Measurements from ENCODE around the gene SDK2.

The SDK2 gene

DNA sequence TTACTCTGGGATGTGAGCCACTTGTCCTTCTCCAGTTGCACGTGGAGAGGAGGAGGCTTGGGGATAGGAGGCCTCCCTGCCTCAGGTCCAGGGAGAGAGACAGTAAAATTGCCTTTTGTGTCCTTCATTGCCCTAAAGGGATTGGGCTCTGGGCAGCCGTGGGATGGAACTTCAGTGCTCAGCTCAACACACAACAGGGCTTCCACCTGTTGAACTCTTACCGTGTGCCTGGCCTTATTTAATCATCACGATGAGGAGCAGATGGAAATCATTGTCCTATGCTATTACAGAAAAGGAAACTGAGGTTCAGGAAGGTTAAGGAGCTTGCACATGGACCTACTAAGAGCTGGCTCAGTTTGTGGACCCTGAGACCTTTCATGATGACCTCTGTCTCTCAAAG lies 240.0 kb downstream of the SDK2 start:
- no peak for DNase-seq

DNA sequence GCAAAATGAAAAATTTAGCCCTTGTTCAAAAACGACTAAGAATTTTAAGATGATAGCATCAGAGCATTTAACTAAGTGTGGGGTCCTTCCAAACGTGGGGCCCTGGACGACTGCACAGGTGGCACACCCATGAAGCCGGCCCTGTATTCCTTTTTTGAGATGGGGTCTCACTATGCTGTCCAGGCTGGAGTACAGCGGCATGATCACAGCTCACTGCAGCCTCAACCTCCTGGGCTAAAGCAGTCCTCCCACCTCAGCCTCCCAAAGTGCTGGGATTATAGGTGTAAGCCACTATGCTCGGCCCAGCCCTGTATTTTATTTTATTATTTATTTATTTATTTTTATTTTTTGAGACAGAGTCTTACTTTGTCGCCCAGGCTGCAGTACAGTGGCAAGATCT lies 241.8 kb downstream of the SDK2 start:
- no peak for DNase-seq

DNA sequence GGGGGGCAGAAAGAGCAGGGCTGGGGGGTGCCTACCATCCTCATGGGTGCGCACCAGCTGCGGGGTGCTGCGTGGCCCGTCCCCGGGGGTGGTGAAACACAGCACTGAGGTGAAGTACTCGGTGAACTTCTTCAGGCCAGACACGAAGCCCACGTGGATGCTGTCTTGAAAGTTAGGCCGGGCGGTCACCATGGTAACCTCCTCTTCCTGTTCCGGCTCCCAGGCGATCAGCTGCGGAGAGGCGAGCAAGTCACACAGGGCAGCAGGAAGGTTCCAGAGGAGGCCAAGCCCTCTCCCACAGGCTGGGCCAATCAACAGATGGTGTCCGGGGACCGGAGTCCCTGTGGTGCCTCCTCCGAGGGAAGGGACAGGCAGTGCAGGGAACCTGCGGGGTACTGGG lies 242.3 kb downstream of the SDK2 start:
- no peak for DNase-seq

DNA sequence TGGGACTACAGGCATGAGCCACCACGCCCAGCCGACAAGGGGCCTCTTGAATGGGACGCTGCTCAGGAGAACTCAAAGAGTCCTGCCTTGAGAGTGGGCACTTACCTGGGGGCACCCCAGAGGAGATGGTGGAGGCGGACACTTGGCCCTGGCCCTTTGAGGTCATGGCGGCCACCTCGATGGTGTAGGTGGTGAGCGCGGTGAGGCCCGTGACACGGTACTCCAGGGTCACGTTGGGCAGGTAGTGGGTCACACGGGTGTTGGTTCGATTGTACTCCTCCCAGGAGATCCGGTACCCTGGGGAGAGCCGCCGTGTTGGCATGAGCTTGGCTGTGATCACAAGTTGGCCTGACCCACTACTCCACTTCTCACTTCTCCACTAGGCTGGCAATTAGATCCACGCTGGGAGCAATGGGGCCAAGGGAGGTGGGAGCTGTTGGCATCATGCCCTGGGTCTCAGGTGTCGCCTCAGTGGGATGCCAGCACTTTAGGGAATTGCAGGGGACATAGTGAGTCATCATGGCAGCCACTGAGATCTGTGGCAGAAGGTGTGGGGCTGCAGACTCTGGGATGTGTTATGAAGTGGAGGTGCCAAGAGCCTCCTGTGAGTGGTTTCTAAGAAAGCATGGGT lies 243.2 kb downstream of the SDK2 start:
- DNase-seq = no peak

DNA sequence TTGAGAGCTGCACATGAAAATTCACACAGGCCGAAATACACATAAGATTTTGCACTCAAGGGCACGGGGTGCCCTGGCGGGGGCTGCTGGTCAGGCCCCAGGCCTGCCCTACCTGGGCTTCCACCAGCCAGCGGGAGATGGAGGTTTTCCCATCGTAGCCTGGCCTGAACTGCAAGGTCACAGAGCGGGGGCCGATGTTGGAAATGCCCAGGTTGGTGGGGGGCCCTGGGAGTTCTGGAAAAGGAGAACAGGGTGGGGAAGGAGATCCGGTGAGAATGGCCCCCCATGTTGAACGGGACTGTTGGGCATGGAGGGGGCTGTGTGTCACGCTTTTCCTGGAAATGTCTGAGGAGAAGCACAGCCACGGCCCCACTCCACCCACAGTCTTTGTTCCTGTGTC lies 245.2 kb downstream of the SDK2 start:
- DNase-seq = no peak

DNA sequence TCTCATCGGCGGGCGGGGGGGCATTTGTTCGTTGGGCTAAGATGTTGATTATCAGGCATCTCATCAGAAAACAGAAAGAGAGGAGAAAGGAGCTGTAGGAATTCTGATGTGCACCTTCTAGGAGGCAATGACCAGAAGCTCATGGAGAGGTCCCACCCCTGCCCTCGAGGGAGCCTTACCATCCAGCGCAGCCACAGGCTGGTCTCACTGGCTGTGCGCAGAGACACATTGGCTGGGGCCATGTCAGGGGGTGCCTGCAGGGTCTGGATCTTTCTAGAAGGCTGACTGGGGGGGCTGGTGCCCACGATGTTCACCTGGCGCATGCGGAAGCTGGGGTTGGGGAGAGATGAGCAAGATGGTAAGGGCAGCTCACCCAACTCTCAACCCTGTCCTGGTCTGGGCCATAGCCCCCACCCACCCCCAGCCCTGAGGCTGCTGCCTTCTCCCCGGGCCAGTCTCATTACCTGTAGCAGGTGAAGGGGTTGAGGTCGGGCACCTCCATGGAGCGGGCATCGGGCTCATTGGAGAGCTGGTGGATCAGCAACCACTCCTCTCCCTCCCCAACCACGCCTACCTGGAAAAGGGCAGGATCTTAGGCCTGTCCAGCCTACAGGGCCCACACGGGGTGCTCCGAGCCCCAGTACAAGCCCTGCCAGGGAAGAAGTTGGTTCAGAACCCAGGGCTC lies 246.2 kb downstream of the SDK2 start:
- DNase-seq = no peak

DNA sequence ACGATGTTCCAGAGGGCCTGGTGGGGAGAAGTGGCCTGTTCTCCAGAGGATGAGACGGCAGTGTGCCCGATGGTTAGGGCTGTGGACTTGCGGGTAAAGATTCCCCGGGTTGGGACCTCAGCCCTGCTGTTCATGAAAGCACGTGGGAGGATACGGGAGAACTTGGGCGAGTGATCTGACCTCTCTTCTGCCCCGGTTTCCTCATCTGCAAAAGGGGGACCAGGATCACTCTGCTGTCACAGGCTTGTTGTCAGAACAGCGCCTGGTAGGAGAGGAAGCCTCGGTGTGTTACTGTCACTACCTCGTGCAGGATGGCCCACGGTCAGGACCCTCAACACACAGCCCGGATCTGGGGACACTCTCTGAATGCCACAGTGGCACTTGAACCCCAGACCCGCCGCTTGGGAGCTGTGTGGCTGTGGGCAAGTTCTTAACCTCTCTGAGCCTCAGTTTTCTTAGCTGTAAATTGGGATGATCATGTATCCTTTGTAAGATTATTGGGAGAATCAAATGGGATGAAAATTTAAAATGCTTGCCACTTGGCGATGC lies 246.9 kb downstream of the SDK2 start:
- no peak for DNase-seq

GRCh38 chr17:73396431-73397277 lies 247.6 kb downstream of the SDK2 start:
- no peak for DNase-seq

DNA sequence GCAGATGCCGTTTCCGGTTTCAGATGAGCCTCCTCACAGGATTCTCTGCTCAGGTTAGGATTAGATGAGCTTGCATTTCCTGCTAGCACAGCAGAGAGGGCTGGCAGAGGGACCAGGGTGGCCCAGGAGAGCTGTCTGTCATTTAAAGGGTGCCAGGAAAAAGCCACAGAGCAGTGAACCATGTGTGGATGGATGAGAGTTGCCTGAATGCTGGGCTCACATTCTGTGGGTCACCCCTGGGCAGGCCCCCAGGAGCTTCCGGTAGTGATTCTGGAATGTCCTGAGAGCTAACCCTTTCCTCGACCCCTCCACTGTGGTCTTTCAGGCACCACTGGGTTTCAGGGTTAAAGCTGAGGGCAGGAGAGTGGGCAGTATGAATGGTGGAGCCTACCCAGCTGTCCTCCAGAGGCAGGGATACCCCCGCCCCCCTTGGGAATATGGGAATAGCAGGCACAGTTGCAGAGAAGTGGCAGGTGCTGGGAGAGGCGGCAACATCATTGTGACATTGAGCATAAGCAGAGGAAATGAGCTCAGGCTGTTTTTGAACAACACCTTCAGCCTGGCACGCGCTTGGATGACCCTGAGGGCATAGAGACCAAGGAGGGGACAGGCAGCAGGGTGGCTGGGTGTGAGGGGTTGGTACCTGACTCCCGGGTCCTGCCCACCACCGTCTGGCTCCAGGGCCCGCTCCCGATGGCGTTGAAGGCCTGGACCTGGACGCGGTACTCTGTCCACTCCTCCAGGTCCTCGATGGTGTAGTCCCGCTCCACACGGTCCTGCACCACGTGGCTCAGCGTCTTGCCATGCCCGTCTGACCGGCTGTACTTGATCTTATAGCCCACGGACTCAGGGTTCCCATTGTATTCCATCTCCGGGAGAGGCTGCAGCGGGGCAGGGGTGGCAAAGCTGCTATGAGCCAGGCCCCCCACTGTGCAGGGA lies 249.5 kb downstream of the SDK2 start:
- no peak for DNase-seq

GRCh38 chr17:73393962-73394361 lies 250.3 kb downstream of the SDK2 start:
- DNase-seq = no peak

DNA sequence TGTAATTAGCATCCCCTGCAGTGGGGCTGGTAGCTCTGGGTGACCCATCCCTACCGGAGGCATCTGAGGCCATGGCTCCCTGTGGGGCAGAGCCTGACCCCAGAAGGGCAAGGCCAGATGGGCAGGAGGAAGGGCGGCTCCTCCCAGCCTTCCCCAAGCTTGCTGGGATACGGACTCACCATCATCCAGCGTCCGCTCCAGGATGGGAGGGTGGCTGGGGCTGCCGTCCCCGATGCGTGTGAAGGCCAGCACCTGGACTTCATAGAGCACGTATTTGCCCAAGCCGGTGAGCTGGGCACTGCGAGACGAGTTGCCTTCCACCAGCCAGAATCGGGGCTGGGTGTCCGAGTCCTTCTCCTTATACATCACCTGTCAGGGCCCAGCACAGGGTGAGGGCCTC lies 250.9 kb downstream of the SDK2 start:
- DNase-seq = no peak

DNA sequence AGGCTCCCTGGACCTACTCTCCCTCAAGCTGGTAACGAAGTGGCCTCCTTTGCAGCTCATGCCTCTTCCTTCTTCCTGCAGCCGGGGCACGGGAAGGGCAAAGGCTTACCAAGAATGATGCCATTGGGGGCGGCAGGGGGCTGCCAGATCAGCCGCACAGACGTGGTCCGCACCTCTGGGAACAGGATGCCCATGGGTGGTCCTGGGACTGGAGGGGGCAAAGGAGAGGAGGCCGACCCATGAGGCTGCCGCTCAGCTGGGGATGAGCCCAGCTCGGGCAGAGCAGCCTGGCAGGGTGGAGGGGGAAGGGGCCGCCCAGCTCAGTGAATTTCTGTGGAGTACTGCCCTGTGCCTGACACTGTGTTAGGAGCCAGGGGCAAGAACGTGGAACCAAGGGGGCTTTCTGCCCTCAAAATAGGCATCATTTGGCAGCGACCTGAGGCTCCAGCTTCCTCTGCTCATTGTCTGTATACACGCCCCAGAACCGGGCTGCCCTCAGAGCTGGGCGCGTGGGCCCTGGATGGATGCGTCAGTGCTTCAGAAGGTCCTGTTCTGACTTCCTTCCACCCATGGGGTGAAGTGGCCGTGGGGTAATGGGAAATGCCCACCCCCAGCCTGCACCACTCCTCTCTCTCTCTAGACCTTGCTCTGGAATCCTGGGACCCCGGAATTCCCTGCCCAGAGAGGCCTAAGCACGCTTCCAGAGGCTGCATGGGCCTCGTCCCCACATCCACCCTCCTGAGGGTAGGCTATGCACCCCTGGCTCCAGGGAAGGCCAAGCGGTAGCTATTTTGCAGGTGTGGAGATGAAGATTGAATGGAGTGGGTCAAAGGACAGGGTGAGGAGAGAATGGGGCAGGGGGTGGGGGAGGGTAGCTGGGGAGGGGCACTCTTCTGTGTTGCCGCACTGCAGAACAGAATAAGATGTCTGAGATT lies 252.6 kb downstream of the SDK2 start:
- DNase-seq = no peak

DNA sequence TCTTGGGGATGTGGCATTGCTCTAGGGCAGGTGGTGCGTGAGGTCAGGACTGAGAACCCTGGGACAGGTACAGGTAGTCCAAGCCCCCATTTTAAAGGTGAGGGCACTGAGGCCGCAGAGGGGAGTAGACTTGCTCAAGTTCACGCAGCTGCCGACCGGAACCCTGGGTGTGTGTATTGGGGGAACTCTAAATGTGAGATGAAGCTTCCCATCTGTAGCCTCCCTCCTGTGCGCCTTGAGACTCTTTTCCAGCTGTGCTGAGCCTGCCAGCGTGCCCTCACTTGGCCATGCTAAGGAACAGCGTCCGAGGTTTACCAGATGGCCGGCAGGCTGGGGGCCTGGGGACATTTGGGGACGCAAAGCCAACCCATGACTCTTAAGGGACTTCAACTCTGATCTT lies 253.4 kb downstream of the SDK2 start:
- no peak for DNase-seq

- DNase-seq = no peak
Measured at GRCh38 chr17:73390221-73390620, 254.0 kb downstream of the SDK2 start.

DNA sequence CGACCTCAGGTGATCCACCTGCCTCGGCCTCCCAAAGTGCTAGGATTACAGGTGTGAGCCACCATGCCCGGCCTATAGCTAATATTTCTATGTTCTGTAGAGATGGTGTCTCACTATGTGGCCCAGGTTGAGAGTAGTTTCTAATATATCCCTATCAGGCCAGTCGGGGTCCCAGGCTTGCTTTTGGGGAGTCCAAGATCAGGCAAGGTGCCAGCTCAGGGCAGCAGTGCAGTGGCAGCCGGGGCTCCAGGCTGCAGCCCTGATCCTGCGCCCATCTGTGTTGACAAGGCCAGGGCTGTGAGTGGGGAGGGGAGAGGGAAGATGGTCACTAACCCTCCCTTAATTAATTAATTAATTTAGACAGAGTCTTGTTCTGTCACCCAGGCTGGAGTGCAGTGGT lies 254.8 kb downstream of the SDK2 start:
- no peak for DNase-seq

GRCh38 chr17:73388578-73388905 lies 255.7 kb downstream of the SDK2 start:
- DNase-seq = no peak

- DNase-seq = no peak
Measured at GRCh38 chr17:73387746-73388577, 256.3 kb downstream of the SDK2 start.

DNA sequence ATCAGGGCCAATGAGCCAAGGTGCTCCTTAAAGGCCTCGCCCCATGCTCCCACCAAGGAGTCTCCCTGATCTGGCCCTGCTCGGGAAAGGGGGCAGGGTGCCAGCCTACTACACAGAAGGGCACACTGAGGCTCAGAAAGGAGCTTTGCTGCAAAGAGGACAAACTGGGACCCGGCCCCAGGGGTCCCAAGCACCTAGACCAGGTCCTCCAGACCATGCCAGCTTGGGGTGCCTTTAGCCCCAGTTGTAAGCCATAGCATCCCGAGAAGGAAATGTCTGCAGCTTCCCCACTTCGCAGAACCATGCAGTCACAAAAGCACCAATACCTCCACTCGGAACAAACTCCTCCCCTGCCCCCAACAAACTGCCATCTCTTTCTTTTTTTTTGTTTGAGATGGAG lies 257.7 kb downstream of the SDK2 start:
- no peak for DNase-seq

DNA sequence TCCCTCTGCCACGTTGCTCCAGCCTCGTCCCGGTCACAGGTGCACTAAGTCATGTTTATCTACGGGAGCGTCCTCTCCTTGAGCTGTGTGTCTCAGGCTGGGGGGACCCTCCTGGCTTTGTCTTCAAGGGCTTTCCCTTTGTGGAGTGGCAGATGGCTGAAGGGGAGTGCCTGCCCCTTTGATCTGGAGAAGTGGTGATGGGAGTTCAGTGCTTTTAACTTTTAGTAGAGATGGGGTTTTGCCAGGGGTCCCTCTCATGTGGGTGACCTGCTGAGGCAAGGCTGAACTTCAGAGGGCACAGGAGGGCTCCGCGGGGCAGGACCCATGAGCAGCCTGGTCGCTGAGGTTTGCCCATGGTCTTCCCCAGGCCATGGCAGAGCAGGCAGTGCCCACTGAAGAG lies 259.3 kb downstream of the SDK2 start:
- no peak for DNase-seq

DNA sequence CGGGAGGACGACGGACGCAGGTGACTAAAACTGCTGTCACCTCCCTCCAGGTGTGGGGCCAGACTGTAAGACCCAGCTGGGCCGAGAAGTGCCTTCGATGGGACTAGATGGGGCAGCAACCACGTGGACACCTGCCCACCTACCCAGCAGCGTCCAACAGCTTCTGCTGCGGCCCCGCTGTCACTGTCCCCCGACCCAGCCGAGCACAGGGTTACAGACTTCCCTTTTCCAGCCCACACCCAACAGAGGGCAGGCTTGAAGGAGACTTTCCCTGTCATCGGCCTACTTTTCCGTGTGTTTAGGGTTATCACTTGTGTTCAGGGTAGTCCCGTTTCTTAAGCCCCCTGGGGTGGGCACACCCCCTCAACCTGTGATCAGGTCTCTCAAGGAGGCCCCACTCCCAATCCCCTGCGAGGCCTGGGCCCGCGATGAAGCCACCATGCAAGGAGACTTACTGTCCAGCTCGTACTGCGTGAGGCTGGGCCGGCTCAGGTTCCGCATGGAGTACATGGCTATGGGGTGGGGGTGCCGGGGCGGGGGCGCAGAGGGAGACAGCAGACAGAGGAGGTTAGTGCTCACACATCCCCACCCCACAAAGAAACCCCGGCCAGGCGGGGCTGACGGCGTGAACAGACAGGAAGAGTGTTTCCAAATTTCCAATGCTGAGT lies 263.7 kb downstream of the SDK2 start:
- DNase-seq = no peak
